ENCODE results near the gene UGGT1. TPM values are rescaled to one million over a fixed set of nuclear protein-coding genes. Genes with fewer than 3 reads are reported as not detected.
A peak's percentile ranks its signal among the peaks of the same experiment; 100 is the strongest.

Gene UGGT1
- total RNA-seq: 10 to 100 TPM; 18.3 to 83.6 (median 41.7) TPM
- 1 to 10 TPM; 2.0 to 6.6 (median 4.4) TPM for polyA plus RNA-seq
- long read RNA-seq, donor 1: 0 reads
- long read RNA-seq, donor 2, full-length matches to known transcripts: 2 of 17 reads
- long read RNA-seq, donor 2, partial matches to known transcripts: 15 of 17 reads
- long read RNA-seq, donor 2, other reads (novel, unspliced or antisense): 0 of 17 reads
- long read RNA-seq, donor 3: 0 reads
- long read RNA-seq, donor 4: 0 reads
- long read RNA-seq, donor 5, partial matches to known transcripts: 20 of 20 reads
- long read RNA-seq, donor 5, other reads (novel, unspliced or antisense): 0 of 20 reads
- long read RNA-seq, donor 6: 0 reads
- long read RNA-seq, donor 7, full-length matches to known transcripts: 1 of 6 reads
- long read RNA-seq, donor 7, partial matches to known transcripts: 5 of 6 reads
- long read RNA-seq, donor 7, other reads (novel, unspliced or antisense): 0 of 6 reads
- long read RNA-seq, donor 8: 0 reads
- long read RNA-seq, donor 9: 0 reads
- long read RNA-seq, donor 10: 0 reads

- H3K9me3 ChIP-seq: no peaks in the 10 kb centered on the region
- peak within 1 kb of the TSS; percentile 75 to 99 (median 92) for H3K4me3 ChIP-seq
- peak within 1 kb of the TSS; percentile 87 to 89 (median 88) for H3K27ac ChIP-seq
- intact Hi-C loops (cut with DNase I; ENCODE audit: low total_unique reads): no loop called here
- 0% methylated on average over 32 to 59 of the region's 59 CpGs for WGBS, 5 donors
- DNase-seq: peak; percentile 96 to 99
- no peak for TF ChIP-seq CTCF (IDR thresholded peaks at IDR 0.05)
- peak; percentile 90 to 99 (median 98) for TF ChIP-seq POLR2AphosphoS5 (IDR thresholded peaks at IDR 0.05)
- TF ChIP-seq POLR2A (IDR thresholded peaks at IDR 0.05): peak in 2 of 4 donors; percentile 54 to 69
- no peak for TF ChIP-seq EP300 (IDR thresholded peaks at IDR 0.05)
- peaks cover 0 to 10% (median 3%) of the 10 kb centered on the region in 4 donors for H3K36me3 ChIP-seq
- peaks cover 0 to 41% (median 35%) of the 10 kb centered on the region in 4 donors for H3K4me1 ChIP-seq
- no peaks in the 10 kb centered on the region for H3K27me3 ChIP-seq
Observed at GRCh38 chr2:128090945-128091725, at the start of gene UGGT1. Gene UGGT1 (plus strand): TSS chr2:128091200. CDS start chr2:128091358, 158 bp downstream.

- Histone ChIP-seq H3K27me3 (no peaks in the 10 kb centered on the region), H3K4me3 (no peak overlapping the region), H3K9me3 (peaks cover 17 to 52% (median 42%) of the 10 kb centered on the region in 4 donors), H3K4me1 (no peaks in the 10 kb centered on the region), H3K36me3 (no peaks in the 10 kb centered on the region), H3K27ac (no peak overlapping the region)
- DNase-seq: no peak
- WGBS, 5 donors: 67 to 78% (median 74%) methylated on average over 3 of the region's 3 CpGs
- intact Hi-C loops (cut with DNase I; ENCODE audit: low total_unique reads): no loop called here
- no peak for TF ChIP-seq POLR2AphosphoS5 (IDR thresholded peaks at IDR 0.05)
- no peak for TF ChIP-seq CTCF (IDR thresholded peaks at IDR 0.05)
- TF ChIP-seq EP300 (IDR thresholded peaks at IDR 0.05): no peak
- no peak for TF ChIP-seq POLR2A (IDR thresholded peaks at IDR 0.05)
Observed at GRCh38 chr2:128041561-128041960, 49.4 kb upstream of the UGGT1 start.

GRCh38 chr2:128043041-128043440, 48.0 kb upstream of the UGGT1 start:
- H3K4me3 ChIP-seq: no peak overlapping the region
- no peaks in the 10 kb centered on the region for H3K36me3 ChIP-seq
- 83 to 90% (median 90%) methylated on average over 3 of the region's 3 CpGs for WGBS, 5 donors
- TF ChIP-seq EP300 (IDR thresholded peaks at IDR 0.05) (no peak), POLR2AphosphoS5 (IDR thresholded peaks at IDR 0.05) (no peak), POLR2A (IDR thresholded peaks at IDR 0.05) (no peak)
- no peak for DNase-seq
- H3K9me3 ChIP-seq: peaks cover 6 to 37% (median 27%) of the 10 kb centered on the region in 4 donors
- no peak overlapping the region for H3K27ac ChIP-seq
- no peaks in the 10 kb centered on the region for H3K4me1 ChIP-seq
- no peaks in the 10 kb centered on the region for H3K27me3 ChIP-seq
- intact Hi-C loops (cut with DNase I; ENCODE audit: low total_unique reads): no loop called here

- WGBS, 5 donors: 88 to 96% (median 94%) methylated on average over 12 of the region's 12 CpGs
Observed at GRCh38 chr2:128053331-128053730, 37.7 kb upstream of the UGGT1 start.

More at GRCh38 chr2:128053331-128053730, 37.7 kb upstream of the UGGT1 start:
- intact Hi-C loops (cut with DNase I; ENCODE audit: low total_unique reads): no loop called here
- H3K4me1 ChIP-seq: no peaks in the 10 kb centered on the region
- peaks cover 0 to 12% (median 0%) of the 10 kb centered on the region in 3 donors for H3K27me3 ChIP-seq
- no peak overlapping the region for H3K27ac ChIP-seq
- H3K36me3 ChIP-seq: no peaks in the 10 kb centered on the region
- no peak for DNase-seq
- peaks cover 0 to 15% (median 9%) of the 10 kb centered on the region in 4 donors for H3K9me3 ChIP-seq
- no peak overlapping the region for H3K4me3 ChIP-seq
- TF ChIP-seq EP300 (IDR thresholded peaks at IDR 0.05) (no peak), POLR2AphosphoS5 (IDR thresholded peaks at IDR 0.05) (no peak), CTCF (IDR thresholded peaks at IDR 0.05) (no peak), POLR2A (IDR thresholded peaks at IDR 0.05) (no peak)
